Lower leg skin (tissue), 3 donors: ENCODE measurements around the gene MED31.

ENCODE experiments used
- CTCF ChIP-seq, 3 donors: fragments of 450-650 bp; IDR thresholded peaks; one replicate each; pipeline ENCODE4 v1.5.1; 2016; ENCODE audit warnings: antibody characterized with exemption in 3 of 3, mild to moderate bottlenecking in 3 of 3, moderate library complexity in 2 of 3
- POLR2A ChIP-seq, 2 donors: fragments of 450-650 bp; IDR thresholded peaks; one replicate each; pipeline ENCODE4 v1.6.1; 2016 to 2017; ENCODE audit warnings: antibody characterized with exemption in 2 of 2, mild to moderate bottlenecking in 1 of 2, moderate library complexity in 1 of 2

- TF ChIP-seq POLR2A (IDR thresholded peaks at IDR 0.05) (no peak), CTCF (IDR thresholded peaks at IDR 0.05) (no peak)
Measured at GRCh38 chr17:6670999-6671398, 19.6 kb upstream of the MED31 start.
